HG03159 (cell line): ENCODE measurements around the gene C19orf25.

Source experiments
- ATAC-seq: cut with Tn5 transposase; IDR thresholded peaks from one replicate; pipeline ENCODE4 v1.9.1; 2021; ENCODE audit warnings: mild to moderate bottlenecking, moderate library complexity; ENCODE audit not compliant: unreplicated experiment

C19orf25 gene

GRCh38 chr19:1434040-1434366, 45.0 kb downstream of the C19orf25 start:
- ATAC-seq = no peak

GRCh38 chr19:1433119-1434039, 45.6 kb downstream of the C19orf25 start:
- ATAC-seq = no peak

- ATAC-seq = no peak
Measured at GRCh38 chr19:1432507-1432887, 46.5 kb downstream of the C19orf25 start.

GRCh38 chr19:1431759-1432506, 47.1 kb downstream of the C19orf25 start:
- no peak for ATAC-seq

- ATAC-seq = no peak
Measured at GRCh38 chr19:1430246-1430645, 48.8 kb downstream of the C19orf25 start.

GRCh38 chr19:1429750-1430149, 49.3 kb downstream of the C19orf25 start:
- ATAC-seq = no peak

GRCh38 chr19:1428738-1429391, 50.1 kb downstream of the C19orf25 start:
- ATAC-seq = no peak

- no peak for ATAC-seq
Measured at GRCh38 chr19:1427221-1427920, 51.6 kb downstream of the C19orf25 start.

GRCh38 chr19:1426736-1427135, 52.3 kb downstream of the C19orf25 start:
- no peak for ATAC-seq

GRCh38 chr19:1425902-1426301, 53.1 kb downstream of the C19orf25 start:
- no peak for ATAC-seq

- ATAC-seq = no peak
Measured at GRCh38 chr19:1425102-1425837, 53.7 kb downstream of the C19orf25 start.

GRCh38 chr19:1424192-1424955, 54.6 kb downstream of the C19orf25 start:
- no peak for ATAC-seq

GRCh38 chr19:1423436-1424191, 55.4 kb downstream of the C19orf25 start:
- no peak for ATAC-seq
